Panc1 (cell line): ENCODE measurements around the gene WDR27.

ENCODE experiments used
- POLR2AphosphoS5 ChIP-seq: IDR thresholded peaks from 2 replicates; pipeline ENCODE4 v1.6.1; 2012; ENCODE audit warnings: mild to moderate bottlenecking, low read depth, low read length, moderate library complexity
- TF ChIP-seq, protein P1 (sequence below): fragments of 450-650 bp; IDR thresholded peaks from 2 replicates; pipeline ENCODE4 v1.5.1; 2017; ENCODE audit warnings: mild to moderate bottlenecking
- TF ChIP-seq, protein P2 (sequence below), 2 experiments: IDR thresholded peaks; 2 replicates each; pipeline ENCODE4 v1.6.1; 2011 to 2012; ENCODE audit warnings: low read depth in 2 of 2, control low read depth in 1 of 2, low read length in 1 of 2, mild to moderate bottlenecking in 1 of 2, moderate library complexity in 1 of 2; ENCODE audit not compliant: insufficient read depth in 1 of 2

DNA sequence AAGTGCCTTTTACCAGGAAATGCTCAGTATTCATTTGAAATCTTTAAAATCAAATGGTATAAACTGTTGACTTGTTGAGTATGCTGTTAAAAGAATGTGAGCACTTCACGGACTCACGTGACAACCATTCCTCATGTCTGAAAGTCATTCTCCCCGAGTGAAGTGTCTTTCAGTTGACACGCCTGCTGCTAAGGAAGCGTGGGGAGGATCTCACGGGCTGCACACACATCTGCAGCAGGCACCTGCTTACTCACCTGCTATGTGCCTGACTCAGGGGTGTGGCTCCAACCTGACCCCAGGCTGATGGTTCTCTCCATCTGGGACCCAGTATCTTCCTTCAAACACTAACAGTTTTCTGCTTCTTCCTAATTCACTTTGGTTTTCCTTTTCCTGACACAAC, 32.7 kb downstream of the WDR27 start:
- TF ChIP-seq, protein P1, sequence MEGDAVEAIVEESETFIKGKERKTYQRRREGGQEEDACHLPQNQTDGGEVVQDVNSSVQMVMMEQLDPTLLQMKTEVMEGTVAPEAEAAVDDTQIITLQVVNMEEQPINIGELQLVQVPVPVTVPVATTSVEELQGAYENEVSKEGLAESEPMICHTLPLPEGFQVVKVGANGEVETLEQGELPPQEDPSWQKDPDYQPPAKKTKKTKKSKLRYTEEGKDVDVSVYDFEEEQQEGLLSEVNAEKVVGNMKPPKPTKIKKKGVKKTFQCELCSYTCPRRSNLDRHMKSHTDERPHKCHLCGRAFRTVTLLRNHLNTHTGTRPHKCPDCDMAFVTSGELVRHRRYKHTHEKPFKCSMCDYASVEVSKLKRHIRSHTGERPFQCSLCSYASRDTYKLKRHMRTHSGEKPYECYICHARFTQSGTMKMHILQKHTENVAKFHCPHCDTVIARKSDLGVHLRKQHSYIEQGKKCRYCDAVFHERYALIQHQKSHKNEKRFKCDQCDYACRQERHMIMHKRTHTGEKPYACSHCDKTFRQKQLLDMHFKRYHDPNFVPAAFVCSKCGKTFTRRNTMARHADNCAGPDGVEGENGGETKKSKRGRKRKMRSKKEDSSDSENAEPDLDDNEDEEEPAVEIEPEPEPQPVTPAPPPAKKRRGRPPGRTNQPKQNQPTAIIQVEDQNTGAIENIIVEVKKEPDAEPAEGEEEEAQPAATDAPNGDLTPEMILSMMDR: no peak
- no peak for TF ChIP-seq POLR2AphosphoS5
- TF ChIP-seq, protein P2, sequence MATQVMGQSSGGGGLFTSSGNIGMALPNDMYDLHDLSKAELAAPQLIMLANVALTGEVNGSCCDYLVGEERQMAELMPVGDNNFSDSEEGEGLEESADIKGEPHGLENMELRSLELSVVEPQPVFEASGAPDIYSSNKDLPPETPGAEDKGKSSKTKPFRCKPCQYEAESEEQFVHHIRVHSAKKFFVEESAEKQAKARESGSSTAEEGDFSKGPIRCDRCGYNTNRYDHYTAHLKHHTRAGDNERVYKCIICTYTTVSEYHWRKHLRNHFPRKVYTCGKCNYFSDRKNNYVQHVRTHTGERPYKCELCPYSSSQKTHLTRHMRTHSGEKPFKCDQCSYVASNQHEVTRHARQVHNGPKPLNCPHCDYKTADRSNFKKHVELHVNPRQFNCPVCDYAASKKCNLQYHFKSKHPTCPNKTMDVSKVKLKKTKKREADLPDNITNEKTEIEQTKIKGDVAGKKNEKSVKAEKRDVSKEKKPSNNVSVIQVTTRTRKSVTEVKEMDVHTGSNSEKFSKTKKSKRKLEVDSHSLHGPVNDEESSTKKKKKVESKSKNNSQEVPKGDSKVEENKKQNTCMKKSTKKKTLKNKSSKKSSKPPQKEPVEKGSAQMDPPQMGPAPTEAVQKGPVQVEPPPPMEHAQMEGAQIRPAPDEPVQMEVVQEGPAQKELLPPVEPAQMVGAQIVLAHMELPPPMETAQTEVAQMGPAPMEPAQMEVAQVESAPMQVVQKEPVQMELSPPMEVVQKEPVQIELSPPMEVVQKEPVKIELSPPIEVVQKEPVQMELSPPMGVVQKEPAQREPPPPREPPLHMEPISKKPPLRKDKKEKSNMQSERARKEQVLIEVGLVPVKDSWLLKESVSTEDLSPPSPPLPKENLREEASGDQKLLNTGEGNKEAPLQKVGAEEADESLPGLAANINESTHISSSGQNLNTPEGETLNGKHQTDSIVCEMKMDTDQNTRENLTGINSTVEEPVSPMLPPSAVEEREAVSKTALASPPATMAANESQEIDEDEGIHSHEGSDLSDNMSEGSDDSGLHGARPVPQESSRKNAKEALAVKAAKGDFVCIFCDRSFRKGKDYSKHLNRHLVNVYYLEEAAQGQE (IDR thresholded peaks at IDR 0.05; ENCODE audit: insufficient read depth in 1 of 2, low read depth in 2 of 2, low read length in 1 of 2): no peak
